Upper lobe of left lung (tissue), 4 donors: ENCODE results near the gene ALDH16A1.

Source experiments
- POLR2A ChIP-seq, 4 donors: fragments of 450-650 bp; IDR thresholded peaks; one replicate each; pipeline ENCODE4 v1.5.1; 2016 to 2017; ENCODE audit warnings: antibody characterized with exemption in 4 of 4, mild to moderate bottlenecking in 2 of 4
- TF ChIP-seq, protein P1 (sequence below), 6 experiments: fragments of 450-650 bp in 4 of 6; fragments of 200-600 bp in 2 of 6; sonication (generic) in 2 of 6; IDR thresholded peaks; one replicate each; pipeline ENCODE4 v1.5.1; 2016 to 2019; ENCODE audit warnings: antibody characterized with exemption in 6 of 6

DNA sequence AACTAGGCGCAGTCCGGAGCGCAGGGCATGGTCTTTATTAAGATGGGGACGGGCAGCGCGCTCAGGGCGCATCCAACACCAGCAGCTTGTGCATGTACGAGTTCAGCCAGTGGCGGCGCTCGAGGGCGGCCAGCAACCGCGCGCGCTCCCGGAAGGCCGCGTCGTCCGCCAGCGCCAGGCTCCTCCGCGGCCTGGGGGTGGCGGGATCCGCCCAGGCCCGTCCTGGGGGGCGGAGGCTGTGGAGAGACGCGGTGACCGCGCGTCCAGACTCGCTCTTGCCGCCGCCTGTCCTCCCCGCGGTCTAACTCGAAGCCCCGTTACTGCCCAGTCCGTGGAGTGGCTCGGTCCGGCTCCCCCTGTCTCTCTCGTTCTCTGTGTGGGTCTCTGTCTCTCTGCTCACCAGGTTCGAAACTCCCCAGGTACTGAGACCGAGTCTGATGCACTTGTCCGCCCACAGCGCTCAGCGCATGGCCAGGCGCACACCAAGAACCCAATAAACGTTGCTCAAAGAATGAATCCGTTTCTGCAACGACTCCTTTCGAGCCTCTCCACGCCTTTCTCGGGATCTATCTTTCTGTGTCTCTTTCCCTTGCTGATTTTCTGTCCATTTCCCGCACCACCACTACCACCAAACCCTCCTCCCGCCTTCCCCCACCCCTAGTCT lies 30.5 kb upstream of the ALDH16A1 start:
- TF ChIP-seq, protein P1, sequence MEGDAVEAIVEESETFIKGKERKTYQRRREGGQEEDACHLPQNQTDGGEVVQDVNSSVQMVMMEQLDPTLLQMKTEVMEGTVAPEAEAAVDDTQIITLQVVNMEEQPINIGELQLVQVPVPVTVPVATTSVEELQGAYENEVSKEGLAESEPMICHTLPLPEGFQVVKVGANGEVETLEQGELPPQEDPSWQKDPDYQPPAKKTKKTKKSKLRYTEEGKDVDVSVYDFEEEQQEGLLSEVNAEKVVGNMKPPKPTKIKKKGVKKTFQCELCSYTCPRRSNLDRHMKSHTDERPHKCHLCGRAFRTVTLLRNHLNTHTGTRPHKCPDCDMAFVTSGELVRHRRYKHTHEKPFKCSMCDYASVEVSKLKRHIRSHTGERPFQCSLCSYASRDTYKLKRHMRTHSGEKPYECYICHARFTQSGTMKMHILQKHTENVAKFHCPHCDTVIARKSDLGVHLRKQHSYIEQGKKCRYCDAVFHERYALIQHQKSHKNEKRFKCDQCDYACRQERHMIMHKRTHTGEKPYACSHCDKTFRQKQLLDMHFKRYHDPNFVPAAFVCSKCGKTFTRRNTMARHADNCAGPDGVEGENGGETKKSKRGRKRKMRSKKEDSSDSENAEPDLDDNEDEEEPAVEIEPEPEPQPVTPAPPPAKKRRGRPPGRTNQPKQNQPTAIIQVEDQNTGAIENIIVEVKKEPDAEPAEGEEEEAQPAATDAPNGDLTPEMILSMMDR (IDR thresholded peaks at IDR 0.05) = peak; percentile 15 to 61 (median 44)
- TF ChIP-seq POLR2A (IDR thresholded peaks at IDR 0.05) = no peak
